Activated CD4-positive, alpha-beta T cell treated with anti-CD3 and anti-CD28 coated beads, Interleukin-2, amount 50 U/mL, for 1 hour (primary cell): ENCODE results near the gene PLCB1.

ENCODE experiments used
- DNase-seq: peaks from one replicate; pipeline ENCODE4 v3.0.0-alpha.2; 2020

The PLCB1 gene

DNA sequence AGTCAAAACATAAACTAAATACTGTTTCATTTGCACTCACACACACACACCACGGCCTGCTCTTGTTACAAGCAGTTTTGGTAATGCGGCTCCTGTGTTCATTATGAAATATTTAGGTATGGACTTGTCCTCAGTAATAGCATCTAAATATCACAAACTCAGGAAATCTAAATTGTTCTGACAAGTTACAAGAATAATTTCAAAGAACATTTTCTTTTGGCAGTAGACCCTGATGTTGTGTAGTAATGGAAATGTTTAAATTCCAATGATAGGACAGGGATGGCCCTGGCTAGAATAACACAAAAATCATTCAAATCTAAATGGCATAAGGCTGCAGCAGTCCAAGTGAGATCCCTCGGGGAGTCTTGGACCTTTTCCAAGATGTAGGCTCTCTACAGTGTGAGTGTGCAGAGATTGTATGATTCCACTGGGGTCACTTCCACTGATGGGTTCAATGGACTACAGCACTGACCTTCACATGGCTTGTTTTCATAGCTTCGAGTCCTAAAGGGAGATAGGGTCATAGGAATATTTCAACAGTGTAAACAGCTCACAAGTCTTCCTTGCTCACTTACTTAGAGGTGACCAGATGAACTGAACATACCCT is 726.2 kb downstream of the PLCB1 start:
- no peak for DNase-seq

GRCh38 chr20:8860011-8860495 is 728.0 kb downstream of the PLCB1 start:
- DNase-seq, result no peak

GRCh38 chr20:8862092-8862491 is 730.0 kb downstream of the PLCB1 start:
- no peak for DNase-seq

DNA sequence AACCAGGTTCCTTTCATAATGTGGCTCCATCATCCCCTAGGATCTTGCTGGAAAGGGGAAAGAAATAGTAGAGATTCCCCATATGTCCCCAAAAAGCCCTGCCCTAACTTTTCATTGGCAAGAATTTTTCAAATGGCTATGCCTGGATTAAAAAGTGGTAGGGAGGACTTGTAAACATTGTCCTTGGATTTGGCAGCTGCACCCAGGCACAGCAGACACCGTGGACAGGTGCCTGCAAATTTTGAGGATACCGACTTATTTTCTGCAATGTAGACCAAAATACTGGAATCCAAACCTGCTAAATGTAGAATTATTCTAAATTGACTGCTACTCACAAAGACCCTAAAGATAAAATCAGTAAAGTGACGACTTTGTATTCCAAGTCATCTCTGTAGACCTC is 733.6 kb downstream of the PLCB1 start:
- no peak for DNase-seq

DNA sequence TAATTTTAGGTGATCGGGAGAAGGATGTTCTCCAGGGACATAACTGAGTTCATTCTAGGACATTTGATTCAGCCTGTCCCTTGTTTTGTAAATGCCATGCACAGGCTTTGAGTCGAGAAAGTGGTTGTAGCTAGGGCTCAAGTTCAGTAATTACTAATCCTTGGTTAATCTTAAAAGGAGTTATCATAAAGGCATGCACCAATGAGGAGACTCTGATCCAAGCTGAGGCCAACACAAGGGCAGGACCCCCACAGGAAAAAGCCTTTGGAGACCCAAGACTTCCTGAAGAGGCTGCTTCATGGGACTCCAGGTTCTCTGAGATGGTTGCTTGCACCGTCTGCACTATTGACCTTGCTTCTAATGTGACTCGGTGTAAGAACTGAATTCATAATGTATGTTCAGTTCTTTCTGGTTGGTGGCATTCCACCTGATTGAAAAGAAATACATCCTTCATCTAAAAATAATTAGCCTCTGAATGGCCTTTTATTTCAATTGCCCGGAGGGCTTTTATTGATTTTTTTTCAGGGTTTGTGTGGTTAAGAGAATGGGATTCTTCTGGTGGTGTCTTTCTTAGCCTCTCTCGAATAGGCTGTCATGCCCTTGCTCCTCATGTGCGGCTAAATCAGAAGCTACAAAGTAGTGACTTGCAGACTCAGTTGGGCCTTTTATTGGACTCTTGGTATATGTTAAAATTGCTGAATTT is 735.1 kb downstream of the PLCB1 start:
- DNase-seq, result no peak

- DNase-seq, result no peak
Measured at GRCh38 chr20:8870652-8871051, 738.6 kb downstream of the PLCB1 start.

DNA sequence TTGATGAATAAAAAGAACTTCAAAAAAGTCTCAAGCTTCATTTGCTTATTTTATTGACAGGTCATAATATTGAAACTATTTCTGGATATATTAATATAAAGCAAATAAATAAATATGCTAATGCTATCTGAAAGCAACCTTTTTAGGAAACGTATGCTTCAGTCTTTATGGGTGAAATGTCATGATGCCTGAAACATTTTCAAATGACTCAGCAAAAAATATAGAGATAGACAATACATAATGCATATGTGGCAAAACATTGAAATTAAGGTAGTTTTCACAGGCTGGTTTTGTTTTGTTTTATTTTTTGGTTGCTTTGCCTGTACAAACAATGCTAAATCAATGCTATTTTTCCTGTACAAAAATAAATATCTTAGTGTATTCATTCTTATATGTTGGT is 742.4 kb downstream of the PLCB1 start:
- no peak for DNase-seq

GRCh38 chr20:8875586-8875985 is 743.5 kb downstream of the PLCB1 start:
- no peak for DNase-seq

- no peak for DNase-seq
Measured at GRCh38 chr20:8876366-8876765, 744.3 kb downstream of the PLCB1 start.

- no peak for DNase-seq
Measured at GRCh38 chr20:8877294-8877693, 745.2 kb downstream of the PLCB1 start.

- no peak for DNase-seq
Measured at GRCh38 chr20:8879669-8880068, 747.6 kb downstream of the PLCB1 start.

GRCh38 chr20:8880085-8880853 is 748.2 kb downstream of the PLCB1 start:
- DNase-seq, result no peak

GRCh38 chr20:8891039-8891438 is 759.0 kb downstream of the PLCB1 start:
- DNase-seq, result no peak

GRCh38 chr20:8895472-8895871 is 763.4 kb downstream of the PLCB1 start:
- DNase-seq, result no peak

GRCh38 chr20:8898823-8899222 is 766.8 kb downstream of the PLCB1 start:
- DNase-seq, result no peak

GRCh38 chr20:8901237-8902025 is 769.4 kb downstream of the PLCB1 start:
- DNase-seq, result no peak

DNA sequence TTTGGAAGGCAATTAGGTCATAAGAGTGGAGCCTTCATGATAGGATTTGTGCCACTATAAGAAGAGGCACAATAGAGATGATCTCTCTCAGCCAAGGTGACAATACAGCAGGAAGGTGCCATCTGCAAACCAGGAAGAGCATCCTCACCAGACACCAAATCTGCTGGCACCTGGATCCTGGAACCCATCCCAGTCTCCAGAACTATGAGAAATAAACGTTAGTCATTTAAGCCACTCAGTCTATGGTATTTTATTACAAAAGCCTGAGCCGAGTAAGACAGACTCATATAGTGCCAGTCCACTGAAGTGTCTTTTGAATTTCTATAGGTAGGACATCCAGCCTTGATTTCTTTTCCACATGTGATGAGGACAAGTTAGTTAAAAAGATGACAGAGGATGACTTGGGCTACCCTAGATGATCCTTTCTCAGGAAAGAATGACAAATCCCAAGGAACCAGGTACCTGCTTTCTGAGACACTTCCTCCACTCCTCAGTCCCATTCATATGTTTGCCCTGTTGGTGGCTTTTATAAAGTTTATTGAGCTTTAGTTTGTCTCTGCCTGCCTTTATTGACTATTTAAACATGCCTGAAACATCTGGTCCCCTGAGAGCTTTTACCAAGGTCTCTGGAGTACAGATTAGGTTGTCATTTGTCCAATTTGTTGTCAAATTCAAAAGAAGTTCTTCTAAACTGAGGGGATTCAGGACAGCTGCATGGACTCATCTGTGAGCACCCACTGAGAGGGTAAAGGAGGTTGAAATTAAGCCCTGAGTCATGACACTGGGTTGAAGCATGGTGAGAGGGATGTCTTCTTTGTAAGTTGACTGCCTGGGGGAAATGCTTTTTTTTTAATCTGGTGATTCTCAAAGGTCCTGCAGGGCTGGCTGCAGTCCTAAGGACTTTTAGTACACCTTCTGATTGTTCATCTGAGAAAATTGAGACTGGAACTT is 771.9 kb downstream of the PLCB1 start:
- no peak for DNase-seq

DNA sequence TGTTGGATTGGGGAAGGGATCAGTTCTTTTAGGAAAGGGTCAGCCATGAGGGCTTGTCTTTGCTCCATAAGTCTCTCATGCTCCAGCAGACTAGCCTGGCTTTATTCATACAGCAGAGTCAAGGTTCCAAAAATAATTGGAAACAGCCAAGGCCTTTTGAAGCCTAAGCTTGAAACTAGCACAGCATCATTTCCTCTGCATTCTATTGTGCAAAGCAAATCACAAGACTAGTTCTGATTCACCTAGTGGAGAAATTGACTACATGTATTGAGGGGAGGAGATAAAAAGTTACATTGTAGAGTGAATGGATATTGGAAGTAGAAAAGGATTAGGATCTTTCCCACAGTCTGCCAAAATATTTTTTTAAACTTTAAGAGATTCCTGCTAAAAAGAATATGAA is 777.5 kb downstream of the PLCB1 start:
- DNase-seq, result no peak

DNA sequence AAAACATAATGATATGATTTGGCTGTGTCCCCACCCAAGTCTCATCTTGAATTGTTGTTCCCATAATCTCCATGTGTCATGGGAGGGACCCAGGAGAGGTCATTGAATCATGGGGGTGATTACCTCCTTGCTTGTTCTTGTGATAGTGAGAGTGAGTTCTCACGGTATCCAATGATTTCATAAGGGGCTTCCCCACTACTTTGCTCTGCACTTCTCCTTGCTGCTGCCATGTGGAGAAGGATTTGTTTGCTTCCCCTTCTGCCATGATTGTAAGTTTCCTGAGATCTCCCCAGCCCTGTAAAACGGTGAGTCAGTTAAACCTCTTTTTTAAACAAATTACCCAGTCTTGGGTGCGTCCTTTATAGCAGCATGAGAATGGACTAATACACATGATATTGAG is 780.0 kb downstream of the PLCB1 start:
- no peak for DNase-seq

DNA sequence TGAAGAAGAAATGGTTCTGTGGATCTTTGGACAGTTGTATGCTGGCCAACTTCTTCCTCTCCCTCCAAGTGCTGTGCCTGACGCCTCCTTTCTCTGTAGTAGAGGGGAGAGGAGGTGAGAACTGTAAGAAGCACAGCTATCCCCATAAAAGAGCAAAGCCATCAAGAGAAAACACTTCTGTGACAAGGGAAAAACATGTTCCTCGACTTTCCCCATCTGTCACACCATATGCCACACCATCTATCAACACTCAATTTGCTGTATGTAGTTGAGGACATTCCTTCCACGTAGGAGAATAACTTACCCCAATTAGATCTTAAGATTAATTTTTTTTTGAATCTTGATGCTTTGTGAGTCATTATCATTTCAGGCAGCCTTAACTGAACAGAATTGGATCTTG is 780.7 kb downstream of the PLCB1 start:
- DNase-seq, result no peak

GRCh38 chr20:8913456-8913855 is 781.4 kb downstream of the PLCB1 start:
- no peak for DNase-seq

DNA sequence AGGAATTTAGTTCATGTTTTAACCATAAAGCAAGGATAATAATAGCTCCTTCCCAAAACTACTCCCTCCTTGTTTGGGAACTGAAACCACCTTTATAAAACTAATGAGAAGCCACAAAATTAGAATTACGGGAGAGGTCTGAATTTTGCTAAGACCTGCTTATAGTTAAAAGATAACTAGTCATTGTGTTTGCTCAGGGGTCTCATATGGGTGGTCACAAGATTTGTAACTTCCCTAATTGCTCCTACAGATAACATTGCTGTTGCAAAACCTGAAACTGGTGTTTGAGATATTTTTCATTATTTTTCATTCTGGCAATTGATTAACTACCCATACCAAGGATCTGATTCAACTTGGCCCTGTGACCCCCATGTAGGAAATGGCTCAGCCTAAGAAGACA is 782.4 kb downstream of the PLCB1 start:
- no peak for DNase-seq
